H9 (cell line): ENCODE measurements around the gene JADE2. TPM values are rescaled to one million over a fixed set of nuclear protein-coding genes. Genes with fewer than 3 reads are reported as not detected.

ENCODE experiments used
- DNase-seq: peaks from one replicate; pipeline ENCODE4 v3.0.0-alpha.2; 2017
- H2AFZ ChIP-seq: one replicate; pipeline ENCODE4 v1.6.1; 2013; ENCODE audit warnings: mild to moderate bottlenecking, low read length, control low read depth, moderate library complexity
- H2AK5ac ChIP-seq: 2 replicates; pipeline ENCODE4 v1.6.1; 2013; ENCODE audit warnings: low read length, control low read depth, mixed read lengths; ENCODE audit not compliant: insufficient read length
- H2BK120ac ChIP-seq: one replicate; pipeline ENCODE4 v1.6.1; 2013; ENCODE audit warnings: low read depth, mild to moderate bottlenecking, low read length, control low read depth, inconsistent platforms; ENCODE audit not compliant: poor library complexity, severe bottlenecking
- H2BK12ac ChIP-seq: 2 replicates; pipeline ENCODE4 v1.6.1; 2013; ENCODE audit warnings: low read length, control low read depth, mixed read lengths, low read depth; ENCODE audit not compliant: insufficient read length
- H2BK15ac ChIP-seq: 2 replicates; pipeline ENCODE4 v1.6.1; 2013; ENCODE audit warnings: low read depth, low read length, control low read depth
- H2BK20ac ChIP-seq: one replicate; pipeline ENCODE4 v1.6.1; 2013; ENCODE audit warnings: low read depth, mild to moderate bottlenecking, low read length, control low read depth, inconsistent platforms; ENCODE audit not compliant: poor library complexity, severe bottlenecking
- H2BK5ac ChIP-seq: 2 replicates; pipeline ENCODE4 v1.6.1; 2013; ENCODE audit warnings: low read length, control low read depth, mixed read lengths; ENCODE audit not compliant: insufficient read length
- H3K14ac ChIP-seq: 2 replicates; pipeline ENCODE4 v1.6.1; 2013; ENCODE audit warnings: low read length, control low read depth; ENCODE audit not compliant: insufficient read depth
- H3K18ac ChIP-seq: 2 replicates; pipeline ENCODE4 v1.6.1; 2013; ENCODE audit warnings: low read depth, mild to moderate bottlenecking, mixed read lengths, low read length, control low read depth; ENCODE audit not compliant: insufficient read length
- H3K23ac ChIP-seq: 2 replicates; pipeline ENCODE4 v1.6.1; 2013; ENCODE audit warnings: low read length, control low read depth, mixed read lengths, low read depth; ENCODE audit not compliant: insufficient read length
- H3K23me2 ChIP-seq: 2 replicates; pipeline ENCODE4 v1.6.1; 2013; ENCODE audit warnings: low read depth, mild to moderate bottlenecking, mixed read lengths, low read length, control low read depth; ENCODE audit not compliant: insufficient read length, poor library complexity, severe bottlenecking
- H3K27ac ChIP-seq: 2 replicates; pipeline ENCODE4 v1.5.1; 2013; ENCODE audit warnings: low read length, control low read depth, mixed read lengths, low read depth; ENCODE audit not compliant: insufficient read length
- H3K27me3 ChIP-seq: 2 replicates; pipeline ENCODE4 v1.6.1; 2013; ENCODE audit warnings: low read length, control low read depth, inconsistent platforms; ENCODE audit not compliant: insufficient read depth
- H3K4ac ChIP-seq: 2 replicates; pipeline ENCODE4 v1.6.1; 2013; ENCODE audit warnings: low read depth, mild to moderate bottlenecking, control low read depth, inconsistent platforms, low read length, moderate library complexity
- H3K4me1 ChIP-seq: 2 replicates; pipeline ENCODE4 v1.6.1; 2013; ENCODE audit warnings: low read length, control low read depth, inconsistent platforms; ENCODE audit not compliant: insufficient read depth
- H3K4me2 ChIP-seq: 2 replicates; pipeline ENCODE4 v1.6.1; 2013; ENCODE audit warnings: low read length, control low read depth, mixed read lengths; ENCODE audit not compliant: insufficient read length, insufficient read depth
- H3K56ac ChIP-seq: 2 replicates; pipeline ENCODE4 v1.6.1; 2013; ENCODE audit warnings: low read depth, mild to moderate bottlenecking, mixed read lengths, low read length, control low read depth; ENCODE audit not compliant: insufficient read length
- H3K79me1 ChIP-seq: 2 replicates; pipeline ENCODE4 v1.6.1; 2013; ENCODE audit warnings: low read depth, mild to moderate bottlenecking, moderate library complexity, low read length, control low read depth, inconsistent platforms; ENCODE audit not compliant: insufficient read depth, poor library complexity, severe bottlenecking
- H3K79me2 ChIP-seq: 2 replicates; pipeline ENCODE4 v1.6.1; 2013; ENCODE audit warnings: low read length, control low read depth, inconsistent platforms; ENCODE audit not compliant: insufficient read depth
- H3K9ac ChIP-seq: 2 replicates; pipeline ENCODE4 v1.6.1; 2013; ENCODE audit warnings: low read length, control low read depth, mixed read lengths; ENCODE audit not compliant: insufficient read length; ENCODE audit errors: extremely low read depth
- H3K9me3 ChIP-seq: one replicate; pipeline ENCODE4 v1.6.1; 2013; ENCODE audit warnings: low read depth, low read length, inconsistent platforms; ENCODE audit not compliant: control insufficient read depth
- H3T11ph ChIP-seq: one replicate; pipeline ENCODE4 v1.6.1; 2013; ENCODE audit warnings: mild to moderate bottlenecking, low read length, control low read depth, inconsistent platforms
- H4K20me1 ChIP-seq: one replicate; pipeline ENCODE4 v1.6.1; 2013; ENCODE audit not compliant: control insufficient read depth, insufficient read length, insufficient read depth
- H4K5ac ChIP-seq: 2 replicates; pipeline ENCODE4 v1.6.1; 2013; ENCODE audit warnings: low read depth, mild to moderate bottlenecking, mixed read lengths, low read length, control low read depth; ENCODE audit not compliant: insufficient read length
- H4K8ac ChIP-seq: replicated peaks from 2 replicates; pipeline ENCODE4 v1.6.1; 2013; ENCODE audit warnings: low read length, control low read depth, mixed read lengths, low read depth; ENCODE audit not compliant: insufficient read length
- H4K91ac ChIP-seq: 2 replicates; pipeline ENCODE4 v1.6.1; 2013; ENCODE audit warnings: low read depth, mild to moderate bottlenecking, moderate library complexity, mixed read lengths, low read length, control low read depth; ENCODE audit not compliant: insufficient read length
- H3K27ac Mint-ChIP-seq, 3 experiments: 2 replicates in 2 of 3; 3 replicates in 1 of 3; pipeline ENCODE4 v1.8.0; 2020 to 2021; ENCODE audit warnings: mixed read lengths in 3 of 3, mild to moderate bottlenecking in 1 of 3, moderate library complexity in 1 of 3
- H3K27me3 Mint-ChIP-seq: 2 replicates; pipeline ENCODE4 v1.8.0; 2021; ENCODE audit warnings: low read depth, mild to moderate bottlenecking, moderate library complexity, mixed read lengths
- H3K36me3 Mint-ChIP-seq, 3 experiments: 2 replicates in 2 of 3; 3 replicates in 1 of 3; pipeline ENCODE4 v1.8.0; 2020 to 2021; ENCODE audit warnings: low read depth in 3 of 3, mixed read lengths in 3 of 3; ENCODE audit not compliant: insufficient read depth in 1 of 3
- H3K4me1 Mint-ChIP-seq, 2 experiments: 2 replicates each; pipeline ENCODE4 v1.8.0; 2020; ENCODE audit warnings: mixed read lengths in 2 of 2
- H3K4me3 Mint-ChIP-seq, 2 experiments: 2 replicates in 1 of 2; 3 replicates in 1 of 2; pipeline ENCODE4 v1.8.0; 2020 to 2021; ENCODE audit warnings: mild to moderate bottlenecking in 2 of 2, mixed read lengths in 2 of 2, moderate library complexity in 1 of 2
- H3K9me3 Mint-ChIP-seq, 2 experiments: 2 replicates in 1 of 2; 3 replicates in 1 of 2; pipeline ENCODE4 v1.8.0; 2020; ENCODE audit warnings: mild to moderate bottlenecking in 2 of 2, mixed read lengths in 2 of 2, moderate library complexity in 1 of 2
- CTCF ChIP-seq: fragments of 200-600 bp; sonication (generic); conservative IDR thresholded peaks from 3 replicates; pipeline ENCODE4 v1.8.0; 2021; ENCODE audit warnings: antibody characterized with exemption, mild to moderate bottlenecking
- WGBS: extraction: QIAGEN DNeasy Blood & Tissue Kit; methylation state at CpG from one replicate; pipeline ENCODE4 v1.1.7; 2013; ENCODE audit warnings: missing lambda C conversion rate, low lambda C conversion rate, mixed read lengths; ENCODE audit not compliant: insufficient read length; ENCODE audit errors: extremely low coverage; 5-methylcytosine and 5-hydroxymethylcytosine counted together
- total RNA-seq: library from RNA; stranded (reverse); gene quantifications from 2 replicates; pipeline ENCODE4 v1.2.1, GENCODE V29; 2021

Gene JADE2
- total RNA-seq, 1 experiment from 2014 or later = 99.7 TPM

GRCh38 chr5:134509308-134510040 is 16.0 kb upstream of the JADE2 start:
- Histone ChIP-seq H2BK12ac (no peak overlapping the region), H3K79me1 (no peaks in the 10 kb centered on the region), H3K4me2 (no peak overlapping the region), H3K9me3 (no peaks in the 10 kb centered on the region), H3K4me1 (peaks cover 14% of the 10 kb centered on the region; the same call in 1 of the 2 replicates), H4K8ac (no peak overlapping the region), H3K27me3 (no peaks in the 10 kb centered on the region), H3K27ac (no peak overlapping the region), H3T11ph (no peak overlapping the region), H3K14ac (no peak overlapping the region), H2BK120ac (no peak overlapping the region), H3K4ac (no peak overlapping the region), H2AK5ac (no peak overlapping the region), H2BK15ac (no peak overlapping the region), H3K23ac (no peak overlapping the region), H3K56ac (no peak overlapping the region), H3K23me2 (no peaks in the 10 kb centered on the region), H2BK5ac (no peak overlapping the region), H4K91ac (peak overlapping the region; percentile 24), H2AFZ (no peak overlapping the region), H2BK20ac (no peak overlapping the region), H3K18ac (no peak overlapping the region), H3K9ac (no peak overlapping the region), H4K5ac (no peak overlapping the region), H4K20me1 (no peaks in the 10 kb centered on the region), H3K79me2 (no peaks in the 10 kb centered on the region)
- TF ChIP-seq CTCF = no peak
- peak; percentile 48 for DNase-seq
- WGBS = no CpG with 5 or more reads among the region's 13 CpGs
- H3K4me3 Mint-ChIP-seq = no peak overlapping the region
- no peaks in the 10 kb centered on the region for H3K27me3 Mint-ChIP-seq
- H3K9me3 Mint-ChIP-seq = no peaks in the 10 kb centered on the region; a peak in 1 of 5 replicates
- H3K4me1 Mint-ChIP-seq = peaks cover 41 to 45% of the 10 kb centered on the region in 2 experiments
- H3K27ac Mint-ChIP-seq = peak overlapping the region in 2 of 3 experiments; percentile 4 to 83; a peak in 3 of 7 replicates
- no peaks in the 10 kb centered on the region; a peak in 1 of 7 replicates for H3K36me3 Mint-ChIP-seq
